OCI-LY1 (cell line): ENCODE results near the gene RBPMS2.

ENCODE experiments used
- H2AFZ ChIP-seq: fragments of 200-600 bp; sonication (generic), shearing (Covaris generic); 2 replicates; pipeline ENCODE4 v1.6.0; 2014; ENCODE audit warnings: antibody characterized with exemption, mild to moderate bottlenecking, low read length
- H3F3A ChIP-seq: fragments of 200-600 bp; sonication (generic), shearing (Covaris generic); 2 replicates; pipeline ENCODE4 v1.6.0; 2014; ENCODE audit warnings: mild to moderate bottlenecking, antibody characterized with exemption, low read length, moderate library complexity; ENCODE audit not compliant: insufficient read depth
- H3K27ac ChIP-seq: fragments of 200-600 bp; sonication (generic); 2 replicates; pipeline ENCODE4 v1.5.1; 2014; ENCODE audit warnings: low read length, mixed run types, mild to moderate bottlenecking, low read depth; ENCODE audit not compliant: poor library complexity, severe bottlenecking
- H3K27me3 ChIP-seq: fragments of 200-600 bp; sonication (generic); 2 replicates; pipeline ENCODE4 v1.6.0; 2014; ENCODE audit warnings: antibody characterized with exemption, mild to moderate bottlenecking, low read length, moderate library complexity; ENCODE audit not compliant: insufficient read depth
- H3K36me3 ChIP-seq: fragments of 200-600 bp; sonication (generic); 2 replicates; pipeline ENCODE4 v1.6.1; 2014; ENCODE audit warnings: mild to moderate bottlenecking, antibody characterized with exemption, low read length, moderate library complexity, mixed read lengths; ENCODE audit not compliant: insufficient read depth
- H3K4me1 ChIP-seq: fragments of 200-600 bp; sonication (generic); 2 replicates; pipeline ENCODE4 v1.5.1; 2014; ENCODE audit warnings: mild to moderate bottlenecking, low read length, moderate library complexity; ENCODE audit not compliant: insufficient read depth, severe bottlenecking
- H3K4me2 ChIP-seq: fragments of 200-600 bp; sonication (generic), shearing (Covaris generic); 2 replicates; pipeline ENCODE4 v1.6.1; 2014; ENCODE audit warnings: low read length
- H3K4me3 ChIP-seq: fragments of 200-600 bp; sonication (generic); 2 replicates; pipeline ENCODE4 v1.5.1; 2014; ENCODE audit warnings: low read length, low read depth, mild to moderate bottlenecking, mixed read lengths; ENCODE audit not compliant: poor library complexity, severe bottlenecking
- H3K79me2 ChIP-seq: fragments of 200-600 bp; shearing (Covaris generic); 2 replicates; pipeline ENCODE4 v1.6.1; 2016; ENCODE audit warnings: mixed run types, low read length, mixed read lengths; ENCODE audit not compliant: insufficient read depth
- H3K9ac ChIP-seq: fragments of 200-600 bp; sonication (generic), shearing (Covaris generic); 2 replicates; pipeline ENCODE4 v1.6.1; 2014; ENCODE audit warnings: mild to moderate bottlenecking, low read length, mixed read lengths
- H3K9me2 ChIP-seq: fragments of 200-600 bp; sonication (generic), shearing (Covaris generic); 2 replicates; pipeline ENCODE4 v1.6.1; 2014; ENCODE audit warnings: low read depth, mild to moderate bottlenecking, low read length, mixed read lengths
- H3K9me3 ChIP-seq: fragments of 200-600 bp; shearing (Covaris generic); 2 replicates; pipeline ENCODE4 v1.6.1; 2014; ENCODE audit warnings: low read length, mixed read lengths
- H4K20me1 ChIP-seq: fragments of 200-600 bp; sonication (generic), shearing (Covaris generic); 2 replicates; pipeline ENCODE4 v1.6.0; 2016; ENCODE audit warnings: mild to moderate bottlenecking, low read length; ENCODE audit not compliant: insufficient read depth
- CTCF ChIP-seq: fragments of 200-600 bp; sonication (generic), shearing (Covaris generic); IDR thresholded peaks from 2 replicates; pipeline ENCODE4 v1.5.1; 2017; ENCODE audit warnings: mild to moderate bottlenecking, antibody characterized with exemption, low read length, moderate library complexity, mixed read lengths
- EZH2 ChIP-seq: fragments of 200-600 bp; sonication (generic), shearing (Covaris generic); IDR thresholded peaks from 2 replicates; pipeline ENCODE4 v1.8.0; 2017; ENCODE audit warnings: borderline replicate concordance, mixed run types, mild to moderate bottlenecking, antibody characterized with exemption, low read length, moderate library complexity, mixed read lengths

The RBPMS2 gene

GRCh38 chr15:64755427-64755940 lies 19.9 kb downstream of the RBPMS2 start:
- Histone ChIP-seq H4K20me1 (no peaks in the 10 kb centered on the region), H3K9ac (no peak overlapping the region), H3K36me3 (no peaks in the 10 kb centered on the region), H3K27me3 (peaks cover 16% of the 10 kb centered on the region; the same call in 1 of the 2 replicates), H2AFZ (no peak overlapping the region), H3K9me3 (no peaks in the 10 kb centered on the region), H3K79me2 (no peaks in the 10 kb centered on the region), H3K27ac (no peak overlapping the region), H3F3A (no peaks in the 10 kb centered on the region), H3K4me1 (peaks cover 14% of the 10 kb centered on the region), H3K9me2 (no peaks in the 10 kb centered on the region), H3K4me3 (no peak overlapping the region), H3K4me2 (no peak overlapping the region)
- TF ChIP-seq CTCF (no peak), EZH2 (no peak)

GRCh38 chr15:64754663-64755426 lies 20.5 kb downstream of the RBPMS2 start:
- no peak overlapping the region for H2AFZ ChIP-seq
- no peak for TF ChIP-seq CTCF
- no peak for TF ChIP-seq EZH2

GRCh38 chr15:64753480-64754185 lies 21.8 kb downstream of the RBPMS2 start:
- no peak overlapping the region for H3K9ac ChIP-seq
- TF ChIP-seq CTCF (no peak), EZH2 (no peak)
- H4K20me1 ChIP-seq, result no peaks in the 10 kb centered on the region
- H3K27ac ChIP-seq, result no peak overlapping the region
- H3K9me3 ChIP-seq, result no peaks in the 10 kb centered on the region
- H3K27me3 ChIP-seq, result peaks cover 12% of the 10 kb centered on the region; the same call in 1 of the 2 replicates
- no peaks in the 10 kb centered on the region for H3F3A ChIP-seq
- H3K36me3 ChIP-seq, result no peaks in the 10 kb centered on the region
- no peaks in the 10 kb centered on the region for H3K79me2 ChIP-seq
- no peak overlapping the region for H3K4me2 ChIP-seq
- H3K9me2 ChIP-seq, result no peaks in the 10 kb centered on the region
- H2AFZ ChIP-seq, result no peak overlapping the region
- H3K4me3 ChIP-seq, result no peak overlapping the region
- peaks cover 14% of the 10 kb centered on the region for H3K4me1 ChIP-seq

More at GRCh38 chr15:64754663-64755426, 20.5 kb downstream of the RBPMS2 start:
- H3K9me3 ChIP-seq, result no peaks in the 10 kb centered on the region
- no peaks in the 10 kb centered on the region for H4K20me1 ChIP-seq
- H3K4me1 ChIP-seq, result peaks cover 14% of the 10 kb centered on the region
- H3K27ac ChIP-seq, result no peak overlapping the region
- H3K36me3 ChIP-seq, result no peaks in the 10 kb centered on the region
- H3K9ac ChIP-seq, result no peak overlapping the region
- no peaks in the 10 kb centered on the region for H3K9me2 ChIP-seq
- H3F3A ChIP-seq, result no peaks in the 10 kb centered on the region
- no peak overlapping the region for H3K4me2 ChIP-seq
- peaks cover 13% of the 10 kb centered on the region; the same call in 1 of the 2 replicates for H3K27me3 ChIP-seq
- no peaks in the 10 kb centered on the region for H3K79me2 ChIP-seq
- H3K4me3 ChIP-seq, result no peak overlapping the region
